HG03159 (cell line): ENCODE results near the gene GAREM1.
"Not testable (repeated sequence)": the region's sequence is repeated elsewhere in the genome, so short reads cannot be mapped to it uniquely, and the experiment has no call there.

Source experiments
- ATAC-seq: cut with Tn5 transposase; IDR thresholded peaks from one replicate; pipeline ENCODE4 v1.9.1; 2021; ENCODE audit warnings: mild to moderate bottlenecking, moderate library complexity; ENCODE audit not compliant: unreplicated experiment

Gene GAREM1

GRCh38 chr18:32372381-32373061, 98.2 kb downstream of the GAREM1 start:
- no peak for ATAC-seq

GRCh38 chr18:32372047-32372380, 98.7 kb downstream of the GAREM1 start:
- no peak for ATAC-seq

GRCh38 chr18:32371384-32371783, 99.3 kb downstream of the GAREM1 start:
- ATAC-seq: no peak

GRCh38 chr18:32368991-32369390, 101.7 kb downstream of the GAREM1 start:
- no peak for ATAC-seq

GRCh38 chr18:32368170-32368569, 102.5 kb downstream of the GAREM1 start:
- ATAC-seq: no peak

GRCh38 chr18:32366586-32367538, 103.8 kb downstream of the GAREM1 start:
- no peak for ATAC-seq

- no peak for ATAC-seq
Measured at GRCh38 chr18:32362484-32362883, 108.2 kb downstream of the GAREM1 start.

- no peak for ATAC-seq
Measured at GRCh38 chr18:32360682-32361345, 109.9 kb downstream of the GAREM1 start.

GRCh38 chr18:32358529-32358928, 112.2 kb downstream of the GAREM1 start:
- ATAC-seq: no peak

- no peak for ATAC-seq
Measured at GRCh38 chr18:32358075-32358474, 112.6 kb downstream of the GAREM1 start.

- ATAC-seq: no peak
Measured at GRCh38 chr18:32355896-32356295, 114.8 kb downstream of the GAREM1 start.

GRCh38 chr18:32354518-32354917, 116.2 kb downstream of the GAREM1 start:
- ATAC-seq: no peak

GRCh38 chr18:32353257-32353656, 117.4 kb downstream of the GAREM1 start:
- no peak for ATAC-seq

- ATAC-seq: no peak
Measured at GRCh38 chr18:32351032-32351431, 119.7 kb downstream of the GAREM1 start.

GRCh38 chr18:32349728-32350395, 120.8 kb downstream of the GAREM1 start:
- ATAC-seq: no peak

GRCh38 chr18:32346671-32347070, 124.0 kb downstream of the GAREM1 start:
- no peak for ATAC-seq

GRCh38 chr18:32343634-32344033, 127.0 kb downstream of the GAREM1 start:
- no peak for ATAC-seq

GRCh38 chr18:32341112-32341511, 129.6 kb downstream of the GAREM1 start:
- ATAC-seq: not testable (repeated sequence)

- ATAC-seq: no peak
Measured at GRCh38 chr18:32339045-32339444, 131.6 kb downstream of the GAREM1 start.

GRCh38 chr18:32337821-32338220, 132.9 kb downstream of the GAREM1 start:
- no peak for ATAC-seq

GRCh38 chr18:32337347-32337746, 133.3 kb downstream of the GAREM1 start:
- ATAC-seq: no peak
